Stomach (tissue), 9 donors: Measurements from ENCODE around the gene ACVR1. TPM values are rescaled to one million over a fixed set of nuclear protein-coding genes. Genes with fewer than 3 reads are reported as not detected.

ENCODE experiments used
- DNase-seq, 2 donors: peaks; one replicate each; pipeline versions ENCODE4 v3.0.0 to v3.0.0-alpha.2; 2013 to 2019
- H3K27ac ChIP-seq, 5 donors: fragments of 200-600 bp in 4 of 5; sonication (generic) in 4 of 5; one replicate each; pipeline ENCODE4 v1.5.1; 2013 to 2019; ENCODE audit warnings: mild to moderate bottlenecking in 1 of 5, moderate library complexity in 1 of 5
- H3K27me3 ChIP-seq, 3 donors: fragments of 200-600 bp; sonication (generic); one replicate each; pipeline ENCODE4 v1.5.1; 2017 to 2019; ENCODE audit warnings: mixed run types in 1 of 3
- H3K36me3 ChIP-seq, 4 donors: fragments of 200-600 bp; sonication (generic); 1 replicate in 3 of 4; 2 replicates in 1 of 4; pipeline ENCODE4 v1.5.1; 2016 to 2019
- H3K4me1 ChIP-seq, 4 donors: fragments of 200-600 bp; sonication (generic); one replicate each; pipeline ENCODE4 v1.5.1; 2016 to 2019
- H3K4me3 ChIP-seq, 4 donors: fragments of 200-600 bp; sonication (generic) in 3 of 4; one replicate each; pipeline ENCODE4 v1.5.1; 2016 to 2019; ENCODE audit warnings: mild to moderate bottlenecking in 1 of 4
- H3K9me3 ChIP-seq, 4 donors: fragments of 200-600 bp; sonication (generic); one replicate each; pipeline ENCODE4 v1.5.1; 2016 to 2019
- EP300 ChIP-seq: sonication (generic); formaldehyde crosslinking; IDR thresholded peaks from one replicate; pipeline ENCODE4 v1.6.1; 2017; ENCODE audit warnings: antibody characterized with exemption
- POLR2A ChIP-seq, 4 donors: fragments of 450-650 bp; IDR thresholded peaks; one replicate each; pipeline ENCODE4 v1.6.1; 2016; ENCODE audit warnings: antibody characterized with exemption in 4 of 4, control low read depth in 2 of 4, mild to moderate bottlenecking in 1 of 4, moderate library complexity in 1 of 4
- POLR2AphosphoS5 ChIP-seq, 3 donors: sonication (generic); formaldehyde crosslinking; IDR thresholded peaks; one replicate each; pipeline ENCODE4 v1.6.1; 2016; ENCODE audit warnings: antibody characterized with exemption in 3 of 3
- WGBS, 5 donors: extraction: QIAGEN DNeasy Blood & Tissue Kit in 3 of 5; methylation state at CpG; one replicate each; pipeline versions ENCODE4 v1.1.5 to v1.1.7; 2013 to 2018; 5-methylcytosine and 5-hydroxymethylcytosine counted together
- intact Hi-C: fragments of 100-400 bp; cut with DNase I; formaldehyde crosslinking; loops from one replicate; pipeline ENCODE4 v1.15.1; 2023; ENCODE audit warnings: low total_unique reads
- polyA plus RNA-seq, 3 donors: library from polyadenylated mRNA; stranded (reverse); fragments of 200-250 nt; gene quantifications; one replicate each; pipeline ENCODE4 v1.2.3, GENCODE V29; 2013
- total RNA-seq, 5 donors: library from RNA; depleted of rRNA; stranded (reverse); fragments of >200 nt; gene quantifications; one replicate each; pipeline versions ENCODE4 v1.1.0 to v1.2.3, GENCODE V29; 2014 to 2016
- TF ChIP-seq, protein P1 (sequence below), 7 experiments: fragments of 450-650 bp in 4 of 7; fragments of 200-600 bp in 3 of 7; sonication (generic) in 3 of 7; IDR thresholded peaks; one replicate each; pipeline ENCODE4 v1.5.1; 2016 to 2019; ENCODE audit warnings: antibody characterized with exemption in 7 of 7, control low read depth in 2 of 7, mild to moderate bottlenecking in 1 of 7
- donor health status: healthy with polysubstance abuse.
- donor health status: Bipolar disorder and iron deficiency.
- donor health status: healthy.

Gene ACVR1
- total and polyA plus RNA-seq, 8 donors, result 2.3 to 32.1 (median 5.6) TPM

DNA sequence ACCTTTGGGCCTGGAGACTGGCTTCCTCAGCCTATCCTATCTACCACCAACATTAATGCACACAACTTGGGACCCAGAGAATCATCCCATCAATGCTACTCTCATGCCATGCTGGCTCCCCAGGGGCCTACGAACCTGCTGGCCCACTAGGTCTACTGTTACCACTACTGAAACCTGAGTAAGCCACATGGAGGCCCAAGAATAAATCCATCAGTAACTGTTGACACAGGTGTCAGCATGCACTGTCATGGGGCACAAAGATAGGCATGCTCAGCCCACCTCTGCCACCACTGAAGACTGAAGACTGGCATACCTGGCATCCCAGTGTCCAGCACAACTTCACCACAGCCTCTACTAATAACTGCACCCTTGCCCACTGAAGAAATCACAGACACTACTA lies 176.3 kb downstream of the ACVR1 start:
- intact Hi-C loops, result no loop called here

DNA sequence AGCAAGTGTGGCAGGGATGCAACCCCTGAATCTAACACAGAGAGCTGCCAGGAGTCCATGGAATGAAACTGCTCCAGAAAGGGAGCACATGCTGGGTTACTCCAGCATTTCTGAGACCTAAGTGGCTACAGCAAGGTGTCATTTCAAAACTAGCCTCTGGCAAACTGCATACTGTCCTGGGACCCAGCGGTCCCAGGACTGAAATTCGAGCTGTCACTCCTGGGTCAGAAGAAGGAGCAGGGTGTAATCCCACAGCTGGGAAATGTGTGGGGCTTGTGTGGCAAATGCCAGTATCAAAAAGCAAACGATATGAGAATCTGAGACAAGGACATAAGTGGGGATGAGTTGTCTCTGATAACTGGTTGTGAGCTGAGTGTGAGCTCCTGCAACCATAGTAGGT lies 177.1 kb downstream of the ACVR1 start:
- H3K36me3 ChIP-seq, result no peaks in the 10 kb centered on the region
- WGBS, 5 donors, result 72 to 91% (median 87%) methylated on average over 3 of the region's 3 CpGs
- TF ChIP-seq, protein P1, sequence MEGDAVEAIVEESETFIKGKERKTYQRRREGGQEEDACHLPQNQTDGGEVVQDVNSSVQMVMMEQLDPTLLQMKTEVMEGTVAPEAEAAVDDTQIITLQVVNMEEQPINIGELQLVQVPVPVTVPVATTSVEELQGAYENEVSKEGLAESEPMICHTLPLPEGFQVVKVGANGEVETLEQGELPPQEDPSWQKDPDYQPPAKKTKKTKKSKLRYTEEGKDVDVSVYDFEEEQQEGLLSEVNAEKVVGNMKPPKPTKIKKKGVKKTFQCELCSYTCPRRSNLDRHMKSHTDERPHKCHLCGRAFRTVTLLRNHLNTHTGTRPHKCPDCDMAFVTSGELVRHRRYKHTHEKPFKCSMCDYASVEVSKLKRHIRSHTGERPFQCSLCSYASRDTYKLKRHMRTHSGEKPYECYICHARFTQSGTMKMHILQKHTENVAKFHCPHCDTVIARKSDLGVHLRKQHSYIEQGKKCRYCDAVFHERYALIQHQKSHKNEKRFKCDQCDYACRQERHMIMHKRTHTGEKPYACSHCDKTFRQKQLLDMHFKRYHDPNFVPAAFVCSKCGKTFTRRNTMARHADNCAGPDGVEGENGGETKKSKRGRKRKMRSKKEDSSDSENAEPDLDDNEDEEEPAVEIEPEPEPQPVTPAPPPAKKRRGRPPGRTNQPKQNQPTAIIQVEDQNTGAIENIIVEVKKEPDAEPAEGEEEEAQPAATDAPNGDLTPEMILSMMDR (IDR thresholded peaks at IDR 0.05), result no peak
- TF ChIP-seq EP300 (no peak), POLR2AphosphoS5 (IDR thresholded peaks at IDR 0.05) (no peak), POLR2A (IDR thresholded peaks at IDR 0.05) (no peak)

More for the DNA sequence above, 176.3 kb downstream of the ACVR1 start:
- Histone ChIP-seq H3K4me3 (no peak overlapping the region), H3K36me3 (no peaks in the 10 kb centered on the region), H3K27me3 (no peaks in the 10 kb centered on the region), H3K27ac (no peak overlapping the region), H3K9me3 (peaks cover 0 to 31% (median 23%) of the 10 kb centered on the region in 4 donors), H3K4me1 (no peaks in the 10 kb centered on the region)
- DNase-seq, result no peak
- WGBS, 5 donors, result 82 to 93% (median 89%) methylated on average over 1 of the region's 1 CpG
- no peak for TF ChIP-seq EP300
- TF ChIP-seq POLR2A (IDR thresholded peaks at IDR 0.05), result no peak
- no peak for TF ChIP-seq POLR2AphosphoS5 (IDR thresholded peaks at IDR 0.05)

DNA sequence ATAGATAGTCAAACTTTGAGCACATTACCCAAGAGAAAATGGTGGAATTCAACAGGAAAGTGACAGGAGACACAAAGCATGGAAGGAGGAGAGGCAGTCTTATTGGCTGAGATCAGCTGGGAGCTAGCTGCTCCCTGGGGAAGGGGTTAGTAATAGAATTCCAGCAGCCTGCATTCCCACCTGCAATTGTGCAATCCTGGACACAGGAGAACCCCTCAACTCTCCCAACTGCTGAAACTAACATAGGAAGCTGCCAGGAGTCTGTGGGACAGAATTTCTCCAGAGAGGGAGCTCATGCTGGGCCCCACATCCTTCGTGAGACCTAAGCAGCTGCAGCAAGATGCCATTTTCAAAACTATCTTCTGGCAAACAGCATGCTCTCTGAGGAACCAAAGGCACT lies 177.7 kb downstream of the ACVR1 start:
- intact Hi-C loops, result no loop called here

More for the DNA sequence above, 177.1 kb downstream of the ACVR1 start:
- intact Hi-C loops, result no loop called here
- no peaks in the 10 kb centered on the region for H3K4me1 ChIP-seq
- no peak overlapping the region for H3K27ac ChIP-seq
- no peak for DNase-seq
- peaks cover 0 to 23% (median 16%) of the 10 kb centered on the region in 4 donors for H3K9me3 ChIP-seq
- H3K4me3 ChIP-seq, result no peak overlapping the region
- no peaks in the 10 kb centered on the region for H3K27me3 ChIP-seq

DNA sequence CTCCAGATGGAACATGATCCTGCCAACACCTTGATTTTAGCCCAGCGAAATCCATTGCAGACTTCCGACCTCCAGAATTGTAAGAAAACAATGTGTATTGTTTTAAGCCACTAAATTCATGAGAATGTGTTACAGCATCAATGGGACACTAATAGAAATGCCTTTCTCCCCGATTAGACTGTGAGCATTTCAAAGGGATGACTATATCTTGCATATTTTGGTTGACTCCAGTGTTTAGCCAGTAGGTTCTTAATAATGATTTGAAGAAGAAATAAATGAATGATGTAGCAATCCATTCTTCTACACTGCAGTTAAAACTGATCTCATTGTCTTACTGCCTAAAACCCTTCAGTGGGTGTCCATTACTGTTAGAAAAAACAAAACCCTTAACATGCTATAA lies 180.1 kb downstream of the ACVR1 start:
- H3K27ac ChIP-seq, result no peak overlapping the region
- 82 to 96% (median 90%) methylated on average over 3 of the region's 3 CpGs for WGBS, 5 donors

More for the DNA sequence above, 177.7 kb downstream of the ACVR1 start:
- WGBS, 5 donors, result 44 to 83% (median 73%) methylated on average over 1 of the region's 1 CpG
- Histone ChIP-seq H3K27me3 (no peaks in the 10 kb centered on the region), H3K4me1 (no peaks in the 10 kb centered on the region), H3K27ac (no peak overlapping the region), H3K4me3 (no peak overlapping the region), H3K36me3 (no peaks in the 10 kb centered on the region), H3K9me3 (peaks cover 0 to 21% (median 12%) of the 10 kb centered on the region in 4 donors)
- TF ChIP-seq POLR2A (IDR thresholded peaks at IDR 0.05) (no peak), EP300 (no peak), POLR2AphosphoS5 (IDR thresholded peaks at IDR 0.05) (no peak)
- TF ChIP-seq, protein P1 (IDR thresholded peaks at IDR 0.05), result no peak
- no peak for DNase-seq

DNA sequence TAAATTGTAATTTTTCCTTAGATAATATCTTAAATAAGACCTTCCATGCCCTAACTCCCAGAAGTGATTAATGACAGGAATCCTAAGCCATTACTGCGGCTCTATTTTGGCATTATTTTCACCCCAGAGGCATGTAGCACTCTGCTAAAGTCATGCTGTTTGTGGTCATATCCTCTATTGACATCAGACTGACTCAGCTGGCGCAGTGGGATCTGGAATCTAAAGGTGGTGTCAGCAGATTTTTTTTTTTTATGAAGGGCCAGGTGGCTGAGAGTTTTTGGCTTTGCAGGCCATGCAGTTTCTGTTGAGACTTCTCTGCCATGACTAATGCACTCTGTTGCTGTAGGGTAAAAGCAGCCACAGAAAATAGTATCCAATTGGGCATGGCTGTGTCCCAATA lies 183.4 kb downstream of the ACVR1 start:
- no peak overlapping the region for H3K4me3 ChIP-seq
- TF ChIP-seq, protein P1 (IDR thresholded peaks at IDR 0.05), result no peak
- TF ChIP-seq POLR2A (IDR thresholded peaks at IDR 0.05), result no peak
- 86 to 97% (median 90%) methylated on average over 2 of the region's 2 CpGs for WGBS, 5 donors
- no peak for DNase-seq
- intact Hi-C loops, result no loop called here
- no peaks in the 10 kb centered on the region for H3K4me1 ChIP-seq
- H3K27ac ChIP-seq, result no peak overlapping the region
- H3K9me3 ChIP-seq, result no peaks in the 10 kb centered on the region
- no peaks in the 10 kb centered on the region for H3K36me3 ChIP-seq
- no peaks in the 10 kb centered on the region for H3K27me3 ChIP-seq

More for the DNA sequence above, 180.1 kb downstream of the ACVR1 start:
- Histone ChIP-seq H3K36me3 (no peaks in the 10 kb centered on the region), H3K4me1 (no peaks in the 10 kb centered on the region), H3K27me3 (no peaks in the 10 kb centered on the region), H3K4me3 (no peak overlapping the region), H3K9me3 (peaks cover 0 to 8% (median 4%) of the 10 kb centered on the region in 4 donors)
- TF ChIP-seq POLR2AphosphoS5 (IDR thresholded peaks at IDR 0.05), result no peak
- TF ChIP-seq, protein P1 (IDR thresholded peaks at IDR 0.05), result no peak
- no peak for DNase-seq
- intact Hi-C loops, result no loop called here
